Cardiac fibroblast (primary cell): ENCODE results near the gene HSPB8.
A peak's percentile ranks its signal among the peaks of the same experiment; 100 is the strongest.

Experiments
- DNase-seq, 2 donors: peaks; one replicate each; pipeline versions ENCODE4 v3.0.0 to v3.0.0-alpha.2; 2010; ENCODE audit warnings: low read depth in 2 of 2
- H3K4me3 ChIP-seq, 2 donors: replicated peaks in 1 of 2; 1 replicate in 1 of 2; 2 replicates in 1 of 2; pipeline ENCODE4 v1.5.1; 2011; ENCODE audit warnings: low read depth in 2 of 2, low read length in 2 of 2, mild to moderate bottlenecking in 2 of 2, moderate library complexity in 1 of 2
- CTCF ChIP-seq: IDR thresholded peaks from one replicate; pipeline ENCODE4 v1.5.1; 2011; ENCODE audit warnings: low read depth, mild to moderate bottlenecking, low read length, inconsistent platforms

The HSPB8 gene

DNA sequence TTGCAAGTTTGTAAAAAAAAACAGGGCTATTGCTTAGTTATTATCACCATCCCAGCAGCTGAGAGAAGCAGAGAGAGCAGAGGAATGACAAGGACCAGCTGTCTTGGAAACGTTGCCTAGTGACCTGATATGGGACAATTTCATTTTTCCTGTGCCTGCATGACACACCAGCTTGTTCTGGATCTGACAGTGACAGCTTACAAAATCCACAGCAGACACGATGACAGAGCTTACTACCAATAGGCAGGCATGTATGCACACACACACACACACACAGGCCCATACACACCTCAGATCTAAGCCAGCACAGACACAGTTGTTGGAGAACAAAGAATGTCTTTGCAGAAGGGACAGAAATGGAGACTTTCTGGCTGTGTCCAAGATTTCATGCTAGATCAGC is 25.4 kb downstream of the HSPB8 start:
- H3K4me3 ChIP-seq = no peak overlapping the region
- DNase-seq = no peak
- no peak for TF ChIP-seq CTCF

DNA sequence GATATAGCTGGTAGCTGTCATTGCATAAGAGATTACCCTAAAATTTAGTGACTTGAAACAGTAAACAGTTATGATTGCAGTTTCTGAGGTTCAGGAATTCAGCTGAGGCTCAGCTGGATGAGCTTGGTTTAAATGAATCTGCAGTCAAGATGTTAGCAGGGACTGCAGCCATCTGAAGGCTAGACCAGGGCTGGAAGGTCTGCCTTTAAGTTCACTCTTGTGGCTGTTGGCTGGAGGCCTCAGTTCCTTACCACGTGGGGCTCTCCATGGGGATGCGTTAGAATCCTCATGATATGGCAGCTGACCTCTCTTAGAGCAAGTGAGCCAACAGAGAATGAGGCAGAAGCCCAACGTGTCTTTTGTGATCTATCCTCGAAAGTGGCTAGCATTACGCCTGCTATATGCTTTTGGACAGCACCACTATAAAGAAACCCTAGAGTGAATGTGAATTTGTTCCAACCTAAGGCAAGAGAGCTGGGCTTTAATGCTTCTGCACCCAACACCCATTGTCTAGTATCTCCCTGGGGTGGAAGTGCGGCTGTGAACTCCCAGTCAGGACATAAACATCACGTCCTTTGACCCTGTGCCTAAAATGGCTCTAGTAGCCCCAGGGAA is 26.0 kb downstream of the HSPB8 start:
- no peak for DNase-seq
- no peak for TF ChIP-seq CTCF
- no peak overlapping the region for H3K4me3 ChIP-seq

GRCh38 chr12:119206348-119207062 is 27.8 kb downstream of the HSPB8 start:
- TF ChIP-seq CTCF = no peak

GRCh38 chr12:119207063-119207560 is 28.4 kb downstream of the HSPB8 start:
- no peak for TF ChIP-seq CTCF
- DNase-seq = no peak

More at GRCh38 chr12:119206348-119207062, 27.8 kb downstream of the HSPB8 start:
- H3K4me3 ChIP-seq = no peak overlapping the region
- no peak for DNase-seq

DNA sequence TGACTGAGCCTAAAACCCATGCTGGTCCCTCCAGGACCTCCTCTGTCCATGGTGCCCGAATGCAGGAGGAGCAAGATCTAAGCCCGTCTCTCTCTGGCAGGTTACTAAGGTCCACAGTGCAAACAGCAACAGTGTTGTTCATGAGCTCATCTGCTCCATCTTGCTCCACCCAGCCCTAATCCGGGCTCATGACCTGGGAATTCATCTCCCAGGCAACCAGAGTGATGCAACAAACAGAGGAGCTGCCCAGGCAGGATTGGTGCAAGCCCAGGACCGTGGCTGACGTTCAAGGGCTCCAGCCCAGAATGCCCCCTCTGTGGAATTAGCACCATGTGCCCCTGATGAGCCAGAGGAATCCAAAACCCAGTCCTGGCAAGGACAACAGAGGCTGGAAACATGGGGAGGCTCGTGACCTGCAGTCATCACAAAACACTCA is 29.9 kb downstream of the HSPB8 start:
- DNase-seq = peak; percentile 59 to 81
- no peak overlapping the region for H3K4me3 ChIP-seq
- TF ChIP-seq CTCF = no peak

More at GRCh38 chr12:119207063-119207560, 28.4 kb downstream of the HSPB8 start:
- no peak overlapping the region for H3K4me3 ChIP-seq

DNA sequence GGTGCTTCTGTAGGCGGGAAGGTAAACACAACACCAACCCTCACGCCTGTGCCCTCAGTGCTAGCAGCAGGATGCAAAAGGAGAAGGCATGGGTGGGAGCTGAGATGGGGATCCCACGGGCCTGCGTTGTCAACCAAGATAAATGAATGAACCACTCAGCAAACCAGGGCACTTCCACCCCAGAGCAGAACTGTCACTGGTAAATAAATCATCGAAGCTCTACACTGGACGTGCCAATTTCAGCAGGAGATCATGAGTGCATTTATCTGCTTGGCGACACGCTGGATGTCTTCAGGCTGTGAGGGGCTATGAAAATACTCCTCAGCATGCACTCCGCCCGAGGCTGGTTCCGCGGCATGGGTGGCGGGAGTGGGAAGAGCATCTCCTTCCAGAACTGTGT is 33.2 kb downstream of the HSPB8 start:
- no peak for TF ChIP-seq CTCF
- no peak overlapping the region for H3K4me3 ChIP-seq
- DNase-seq = no peak
